ENCODE measurements around the gene BPI.
"Not testable (repeated sequence)": the region's sequence is repeated elsewhere in the genome, so short reads cannot be mapped to it uniquely, and the experiment has no call there.

BPI gene

DNA sequence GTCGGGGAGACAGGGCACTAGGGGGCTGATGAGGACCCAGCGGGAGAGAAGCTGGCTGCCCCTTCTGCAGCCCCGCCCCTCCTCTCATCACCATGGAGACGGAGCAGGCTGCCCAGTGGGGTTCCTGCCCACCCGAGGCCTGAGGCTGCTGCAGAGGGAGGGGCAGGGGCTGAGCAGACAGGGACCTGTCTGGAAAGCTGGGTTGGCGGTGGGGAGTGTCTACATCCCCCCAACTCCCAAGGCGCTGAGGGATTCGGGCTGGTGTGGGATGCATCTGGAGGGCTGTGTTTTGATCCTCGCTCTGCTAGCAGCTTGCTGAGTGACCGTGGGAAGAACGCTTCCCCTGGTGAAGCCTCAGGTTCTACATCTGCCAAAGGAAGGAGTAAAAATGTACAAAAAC is 1.2 kb upstream of the BPI start:
- DNase-seq (ENCODE audit: low read depth in 1 of 2, low spot score in 1 of 2), result no peak

GRCh38 chr20:38304845-38305447 is 990 bp downstream of the BPI start:
- peak in 1 of 2 donors; percentile 3 for DNase-seq (ENCODE audit: low read depth in 1 of 2, low spot score in 1 of 2)

DNA sequence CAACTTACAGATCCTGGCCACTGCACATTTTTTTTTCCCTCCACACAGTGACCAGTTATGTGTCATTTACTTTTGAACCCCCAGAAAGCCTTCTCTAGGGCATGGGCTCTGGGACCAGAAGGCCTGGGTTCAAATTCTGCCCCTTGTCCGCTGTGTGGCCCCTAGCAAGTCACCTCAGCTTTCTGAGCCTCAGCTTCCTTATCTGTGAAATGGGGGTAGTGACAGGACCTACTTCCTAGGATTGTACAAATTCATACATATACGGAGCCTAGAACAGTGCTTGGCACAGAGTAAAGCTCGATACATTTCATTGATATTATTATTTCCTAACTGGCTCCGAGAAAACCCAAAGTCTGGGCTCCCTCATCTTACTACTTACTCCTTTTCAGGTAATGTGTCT is 1.6 kb downstream of the BPI start:
- no peak for DNase-seq (ENCODE audit: low read depth in 1 of 2, low spot score in 1 of 2)

- DNase-seq (ENCODE audit: low read depth in 1 of 2, low spot score in 1 of 2), result no peak
Measured at GRCh38 chr20:38306379-38306778, 2.4 kb downstream of the BPI start.

GRCh38 chr20:38307371-38308046 is 3.6 kb downstream of the BPI start:
- no peak for DNase-seq (ENCODE audit: low read depth in 1 of 2, low spot score in 1 of 2)

DNA sequence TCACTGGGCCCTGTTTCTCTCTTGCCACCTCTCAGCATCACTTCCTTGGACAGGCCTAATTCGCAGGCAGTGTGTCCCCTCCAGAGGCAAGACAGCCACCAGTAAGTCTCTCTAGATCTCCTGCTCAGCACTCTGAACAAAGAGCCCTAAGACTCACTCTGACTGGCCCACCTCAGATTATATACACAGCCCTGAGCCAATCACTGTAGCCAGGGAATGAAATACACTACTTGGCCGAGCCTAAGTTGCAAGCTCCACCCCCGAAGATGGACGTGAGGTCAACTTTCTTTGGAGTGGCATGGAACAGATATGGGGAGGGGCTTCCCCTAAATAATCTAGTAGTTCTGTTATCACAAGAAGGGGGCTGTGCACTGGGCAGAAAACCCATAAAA is 4.1 kb downstream of the BPI start:
- no peak for DNase-seq (ENCODE audit: low read depth in 1 of 2, low spot score in 1 of 2)

- no peak for DNase-seq (ENCODE audit: low read depth in 1 of 2, low spot score in 1 of 2)
Measured at GRCh38 chr20:38308447-38308846, 4.5 kb downstream of the BPI start.

DNA sequence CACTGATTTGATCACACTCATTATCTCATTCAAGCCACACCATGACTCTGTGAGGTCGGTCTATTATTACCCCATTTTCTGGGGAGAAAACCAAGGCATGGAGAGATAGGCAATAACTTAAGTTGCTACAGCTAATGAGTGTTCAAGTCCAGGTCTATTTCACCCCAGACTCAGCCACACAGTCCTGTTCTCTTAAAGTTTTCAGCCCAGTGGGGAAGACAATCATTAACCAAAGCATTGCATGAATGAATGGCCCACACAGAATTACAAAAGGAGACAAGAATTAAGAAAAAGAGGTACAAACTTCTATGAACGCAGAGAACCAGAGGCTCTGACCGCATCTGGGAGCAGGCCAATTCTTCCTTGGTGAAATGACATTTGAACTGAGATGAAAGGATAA is 7.1 kb downstream of the BPI start:
- DNase-seq (ENCODE audit: low read depth in 1 of 2, low spot score in 1 of 2), result no peak

- no peak for DNase-seq (ENCODE audit: low read depth in 1 of 2, low spot score in 1 of 2)
Measured at GRCh38 chr20:38311491-38311890, 7.5 kb downstream of the BPI start.

GRCh38 chr20:38313676-38314075 is 9.7 kb downstream of the BPI start:
- DNase-seq (ENCODE audit: low read depth in 1 of 2, low spot score in 1 of 2), result no peak

DNA sequence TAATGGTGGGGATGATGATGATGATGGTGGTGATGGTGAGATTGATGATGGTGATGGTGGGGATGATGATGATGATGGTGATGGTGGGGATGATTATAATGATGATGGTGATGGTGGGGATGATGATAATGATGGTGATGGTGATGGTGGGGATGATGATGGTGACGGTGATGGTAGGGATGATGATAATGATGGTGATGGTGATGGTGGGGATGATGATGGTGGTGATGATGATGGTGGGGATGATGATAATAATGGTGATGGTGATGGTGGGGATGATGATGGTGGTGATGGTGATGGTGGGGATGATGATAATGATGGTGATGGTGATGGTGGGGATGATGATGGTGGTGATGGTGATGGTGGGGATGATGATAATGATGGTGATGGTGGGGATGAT is 10.4 kb downstream of the BPI start:
- DNase-seq (ENCODE audit: low read depth in 1 of 2, low spot score in 1 of 2), result not testable (repeated sequence)

- DNase-seq (ENCODE audit: low read depth in 1 of 2, low spot score in 1 of 2), result no peak
Measured at GRCh38 chr20:38315290-38315966, 11.5 kb downstream of the BPI start.

GRCh38 chr20:38316341-38316740 is 12.4 kb downstream of the BPI start:
- no peak for DNase-seq (ENCODE audit: low read depth in 1 of 2, low spot score in 1 of 2)

- no peak for DNase-seq (ENCODE audit: low read depth in 1 of 2, low spot score in 1 of 2)
Measured at GRCh38 chr20:38317422-38317821, 13.5 kb downstream of the BPI start.

- DNase-seq (ENCODE audit: low read depth in 1 of 2, low spot score in 1 of 2), result no peak
Measured at GRCh38 chr20:38320221-38320620, 16.3 kb downstream of the BPI start.

DNA sequence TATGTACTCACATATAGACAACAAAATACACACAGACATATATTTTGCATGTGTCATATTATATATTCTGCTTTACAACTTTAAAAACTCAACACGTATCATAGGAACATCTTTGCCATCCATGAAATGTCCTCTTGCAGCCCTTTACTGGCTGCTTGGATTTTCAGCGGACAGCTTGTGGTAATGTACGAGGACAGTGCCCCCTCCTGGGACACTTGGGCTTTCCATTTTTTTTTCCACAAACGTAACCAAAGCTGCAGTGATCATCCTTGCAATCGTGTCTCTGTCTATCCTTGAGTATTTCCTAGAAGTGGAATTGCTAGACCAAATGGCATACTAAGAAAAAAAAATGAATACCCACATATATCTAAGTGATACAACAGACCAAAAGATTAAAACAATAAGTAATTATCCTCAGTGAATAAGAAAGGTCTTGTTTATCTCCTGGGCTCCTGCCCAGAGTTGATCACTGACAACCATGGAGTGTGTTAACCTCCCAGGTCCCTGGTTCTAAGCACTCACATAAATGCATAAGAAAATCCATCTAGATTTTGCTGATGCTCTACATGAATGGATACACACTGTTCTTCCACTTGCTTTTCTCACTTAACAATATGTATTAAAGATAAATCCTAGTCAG is 18.1 kb downstream of the BPI start:
- no peak for DNase-seq (ENCODE audit: low read depth in 1 of 2, low spot score in 1 of 2)

DNA sequence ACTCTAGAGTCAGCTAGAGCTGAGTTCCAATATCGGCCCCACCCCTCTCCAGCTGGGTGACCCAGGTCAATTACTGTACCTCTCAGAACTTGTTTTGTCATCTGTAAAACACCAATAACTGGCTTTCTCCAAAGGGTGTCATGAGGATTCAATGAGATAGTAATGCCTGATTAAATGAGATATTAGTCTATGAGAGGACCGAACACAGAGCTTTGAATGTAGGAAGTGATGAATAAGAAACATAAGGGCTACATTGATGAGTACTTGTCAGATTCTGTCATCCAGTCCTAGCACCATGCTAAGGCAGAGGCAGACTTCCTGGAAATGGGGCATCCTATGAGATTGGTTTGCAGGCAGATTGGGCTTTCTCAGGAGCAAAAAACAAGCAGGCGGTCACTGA is 20.2 kb downstream of the BPI start:
- no peak for DNase-seq (ENCODE audit: low read depth in 1 of 2, low spot score in 1 of 2)

DNA sequence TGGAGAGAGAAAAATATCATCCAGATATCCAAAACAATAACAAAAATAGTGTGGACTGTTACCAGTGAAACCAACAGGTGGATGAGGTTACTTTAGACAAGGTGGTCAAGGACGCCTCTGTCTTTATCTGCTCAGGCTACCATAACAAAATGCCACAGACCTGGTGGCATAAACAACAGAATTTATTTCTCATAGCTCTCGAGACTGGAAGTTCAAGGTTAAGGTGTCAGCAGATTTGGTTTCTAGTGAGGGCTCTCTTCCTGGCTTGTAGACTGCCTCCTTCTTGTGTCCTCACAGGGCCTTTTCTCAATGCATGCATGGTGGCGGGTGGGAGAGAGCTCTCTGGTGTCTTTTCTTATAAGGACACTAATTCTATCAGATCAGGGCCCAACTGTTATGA is 21.2 kb downstream of the BPI start:
- no peak for DNase-seq (ENCODE audit: low read depth in 1 of 2, low spot score in 1 of 2)

DNA sequence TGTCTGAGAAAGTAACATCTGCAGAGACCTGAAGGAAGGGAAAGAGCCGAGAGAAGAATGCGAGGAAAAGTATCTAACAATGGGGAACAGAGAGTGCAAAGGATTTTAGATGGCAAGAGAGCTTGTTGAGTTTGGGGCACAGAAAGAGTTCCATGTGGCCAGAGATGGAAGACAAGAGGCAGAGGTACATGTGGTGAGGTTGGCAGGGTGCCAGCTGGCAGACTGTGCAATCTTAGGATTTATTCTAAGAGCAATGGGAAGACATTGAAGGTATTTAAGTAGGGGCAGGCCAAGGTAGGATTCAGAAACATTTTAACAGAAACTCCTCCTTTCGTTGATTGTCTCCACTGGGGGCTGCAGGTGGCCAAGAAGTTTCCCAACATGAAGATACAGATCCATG is 21.9 kb downstream of the BPI start:
- DNase-seq (ENCODE audit: low read depth in 1 of 2, low spot score in 1 of 2), result no peak

- DNase-seq (ENCODE audit: low read depth in 1 of 2, low spot score in 1 of 2), result no peak
Measured at GRCh38 chr20:38326309-38326708, 22.4 kb downstream of the BPI start.

GRCh38 chr20:38330638-38331037 is 26.7 kb downstream of the BPI start:
- no peak for DNase-seq (ENCODE audit: low read depth in 1 of 2, low spot score in 1 of 2)

- DNase-seq (ENCODE audit: low read depth in 1 of 2, low spot score in 1 of 2), result no peak
Measured at GRCh38 chr20:38331245-38331644, 27.3 kb downstream of the BPI start.

All from activated CD4-positive, alpha-beta T cell treated with anti-CD3 and anti-CD28 coated beads, Interleukin-2, amount 50 U/mL, for 24 hours (primary cell).